K562 (cell line): ENCODE measurements around the gene ATXN7. TPM values are rescaled to one million over a fixed set of nuclear protein-coding genes. Genes with fewer than 3 reads are reported as not detected.
A peak's percentile ranks its signal among the peaks of the same experiment; 100 is the strongest.

ENCODE experiments used
- ARID1B ChIP-seq: fragments of 450-650 bp; IDR thresholded peaks from 2 replicates; pipeline ENCODE4 v1.6.1; 2016; ENCODE audit warnings: antibody characterized with exemption, mild to moderate bottlenecking, inconsistent platforms
- BCL6 ChIP-seq: fragments of 250-450 bp; sonication (Bioruptor Pico); IDR thresholded peaks from 2 replicates; pipeline ENCODE4 v1.4.0; 2020
- C11orf30 ChIP-seq: fragments of 450-650 bp; IDR thresholded peaks from 2 replicates; pipeline ENCODE4 v1.6.1; 2016; ENCODE audit warnings: low read depth, mild to moderate bottlenecking
- CBFA2T2 ChIP-seq: fragments of 450-650 bp; conservative IDR thresholded peaks from 2 replicates; pipeline ENCODE4 v1.6.1; 2017; ENCODE audit warnings: mild to moderate bottlenecking
- CTCFL ChIP-seq: IDR thresholded peaks from 2 replicates; pipeline ENCODE4 v1.6.1; 2011; ENCODE audit warnings: borderline replicate concordance, low read depth, mild to moderate bottlenecking, moderate library complexity, low read length; ENCODE audit not compliant: insufficient read depth, poor library complexity, severe bottlenecking
- DPF2 ChIP-seq: fragments of 450-650 bp; IDR thresholded peaks from 2 replicates; pipeline ENCODE4 v1.6.1; 2016
- ESRRA ChIP-seq: fragments of 450-650 bp; IDR thresholded peaks from 2 replicates; pipeline ENCODE4 v1.6.1; 2014; ENCODE audit warnings: low read depth, mild to moderate bottlenecking, moderate library complexity, borderline replicate concordance
- GTF2E2 ChIP-seq: fragments of 200-800 bp; sonication (Bioruptor generic); IDR thresholded peaks from 2 replicates; pipeline ENCODE4 v1.6.1; 2016; ENCODE audit warnings: missing genetic modification characterization, missing compliant biosample characterization
- HMG20B ChIP-seq: fragments of 250-450 bp; sonication (Bioruptor Pico); IDR thresholded peaks from 2 replicates; pipeline ENCODE4 v1.5.0; 2021; ENCODE audit warnings: mild to moderate bottlenecking
- KLF13 ChIP-seq: fragments of 450-650 bp; IDR thresholded peaks from 2 replicates; pipeline ENCODE4 v1.6.1; 2016; ENCODE audit warnings: missing genetic modification characterization, low read depth, mild to moderate bottlenecking, missing compliant biosample characterization, moderate library complexity, borderline replicate concordance
- NCOR1 ChIP-seq: fragments of 450-650 bp; IDR thresholded peaks from 2 replicates; pipeline ENCODE4 v1.6.1; 2016; ENCODE audit warnings: mild to moderate bottlenecking, moderate library complexity
- NEUROD1 ChIP-seq: fragments of 150-350 bp; IDR thresholded peaks from 2 replicates; pipeline ENCODE4 v1.6.1; 2014; ENCODE audit warnings: borderline replicate concordance, low read length, low read depth; ENCODE audit not compliant: partially characterized antibody
- PHTF2 ChIP-seq: fragments of 250-450 bp; sonication (Bioruptor Pico); IDR thresholded peaks from 2 replicates; pipeline ENCODE4 v1.5.0; 2021; ENCODE audit warnings: mild to moderate bottlenecking
- PPARD ChIP-seq: fragments of 250-450 bp; sonication (Bioruptor Pico); IDR thresholded peaks from 2 replicates; pipeline ENCODE4 v1.8.0; 2022; ENCODE audit warnings: inconsistent platforms, mild to moderate bottlenecking, moderate library complexity
- RFX7 ChIP-seq: fragments of 250-450 bp; sonication (Bioruptor Pico); IDR thresholded peaks from 2 replicates; pipeline ENCODE4 v1.5.1; 2021; ENCODE audit warnings: mild to moderate bottlenecking
- SOX6 ChIP-seq: fragments of 450-650 bp; IDR thresholded peaks from 2 replicates; pipeline ENCODE4 v1.6.1; 2014; ENCODE audit warnings: mild to moderate bottlenecking
- ZNF551 ChIP-seq: fragments of 250-450 bp; sonication (Bioruptor Pico); IDR thresholded peaks from 2 replicates; pipeline ENCODE4 v1.5.0; 2021; ENCODE audit warnings: mild to moderate bottlenecking, moderate library complexity
- polyA plus RNA-seq, 8 experiments: library from polyadenylated mRNA; depleted of rRNA in 4 of 8; stranded (reverse) in 5 of 8; unstranded in 3 of 8; fragments of >200 nt; fragmentation: Nextera tagmentation in 2 of 8; fragmentation: Illumina TruSeq in 1 of 8; extraction: Ambion mirVana in 2 of 8; extraction: Trizol in 1 of 8; gene quantifications; 2 replicates each; pipeline versions ENCODE4 v1.2.1 to v1.2.3, GENCODE V29; 2011 to 2014; ENCODE audit warnings: inconsistent platforms in 1 of 8, missing spikeins in 1 of 8
- total RNA-seq, 7 experiments: library from RNA; depleted of rRNA in 6 of 7; stranded (reverse); fragments of >200 nt in 6 of 7; fragmentation: Illumina TruSeq in 2 of 7; extraction: Trizol in 2 of 7; gene quantifications; 2 replicates each; pipeline versions ENCODE4 v1.2.1 to v1.2.3, GENCODE V29; 2011 to 2021; ENCODE audit warnings: low replicate concordance in 1 of 7
- TF ChIP-seq, protein P1 (sequence below): fragments of 250-450 bp; sonication (Bioruptor Pico); IDR thresholded peaks from 2 replicates; pipeline ENCODE4 v1.4.0; 2020; ENCODE audit warnings: borderline replicate concordance
- TF ChIP-seq, protein P2 (sequence below): sonication (generic); formaldehyde crosslinking; IDR thresholded peaks from 2 replicates; pipeline ENCODE4 v1.4.0; 2020; ENCODE audit warnings: mild to moderate bottlenecking, missing genetic modification reagents

Gene ATXN7
- total and polyA plus RNA-seq, 9 of the 15 experiments (the other 6 are each of a cell fraction or from before 2014, with no cell fraction given): 0.41 to 9.2 (median 6.7) TPM

GRCh38 chr3:63940389-63940757, 76.7 kb downstream of the ATXN7 start (continued):
- TF ChIP-seq RFX7 (CRISPR knock-in tag) (no peak), BCL6 (CRISPR knock-in tag) (no peak), NEUROD1 (no peak), NCOR1 (0 out of 2 replicates have a peak, but pooled peaks have one; percentile 18), ARID1B (peak; percentile 56), PPARD (CRISPR knock-in tag) (no peak), ZNF551 (no peak), CTCFL (no peak), KLF13 (tag) (no peak), HMG20B (no peak), PHTF2 (CRISPR knock-in tag) (no peak), GTF2E2 (tag) (no peak), ESRRA (peak; percentile 31; the same call in 1 of the 2 replicates), SOX6 (peak; percentile 87), C11orf30 (no peak), CBFA2T2 (no peak; the same call in 1 of the 2 replicates), DPF2 (no peak)
- TF ChIP-seq, protein P1, sequence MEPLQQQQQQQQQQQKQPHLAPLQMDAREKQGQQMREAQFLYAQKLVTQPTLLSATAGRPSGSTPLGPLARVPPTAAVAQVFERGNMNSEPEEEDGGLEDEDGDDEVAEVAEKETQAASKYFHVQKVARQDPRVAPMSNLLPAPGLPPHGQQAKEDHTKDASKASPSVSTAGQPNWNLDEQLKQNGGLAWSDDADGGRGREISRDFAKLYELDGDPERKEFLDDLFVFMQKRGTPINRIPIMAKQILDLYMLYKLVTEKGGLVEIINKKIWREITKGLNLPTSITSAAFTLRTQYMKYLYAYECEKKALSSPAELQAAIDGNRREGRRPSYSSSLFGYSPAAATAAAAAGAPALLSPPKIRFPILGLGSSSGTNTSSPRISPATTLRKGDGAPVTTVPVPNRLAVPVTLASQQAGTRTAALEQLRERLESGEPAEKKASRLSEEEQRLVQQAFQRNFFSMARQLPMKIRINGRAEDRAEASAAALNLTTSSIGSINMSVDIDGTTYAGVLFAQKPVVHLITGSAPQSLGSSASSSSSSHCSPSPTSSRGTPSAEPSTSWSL (CRISPR knock-in tag): no peak
- TF ChIP-seq, protein P2, sequence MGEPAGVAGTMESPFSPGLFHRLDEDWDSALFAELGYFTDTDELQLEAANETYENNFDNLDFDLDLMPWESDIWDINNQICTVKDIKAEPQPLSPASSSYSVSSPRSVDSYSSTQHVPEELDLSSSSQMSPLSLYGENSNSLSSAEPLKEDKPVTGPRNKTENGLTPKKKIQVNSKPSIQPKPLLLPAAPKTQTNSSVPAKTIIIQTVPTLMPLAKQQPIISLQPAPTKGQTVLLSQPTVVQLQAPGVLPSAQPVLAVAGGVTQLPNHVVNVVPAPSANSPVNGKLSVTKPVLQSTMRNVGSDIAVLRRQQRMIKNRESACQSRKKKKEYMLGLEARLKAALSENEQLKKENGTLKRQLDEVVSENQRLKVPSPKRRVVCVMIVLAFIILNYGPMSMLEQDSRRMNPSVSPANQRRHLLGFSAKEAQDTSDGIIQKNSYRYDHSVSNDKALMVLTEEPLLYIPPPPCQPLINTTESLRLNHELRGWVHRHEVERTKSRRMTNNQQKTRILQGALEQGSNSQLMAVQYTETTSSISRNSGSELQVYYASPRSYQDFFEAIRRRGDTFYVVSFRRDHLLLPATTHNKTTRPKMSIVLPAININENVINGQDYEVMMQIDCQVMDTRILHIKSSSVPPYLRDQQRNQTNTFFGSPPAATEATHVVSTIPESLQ (CRISPR knock-in tag): no peak
